Hippocampal formation (tissue), 2 donors: ENCODE measurements around the gene TTC23.

Experiments
- DNase-seq, 2 donors: peaks; one replicate each; lab custom pipeline; 2025; lab: John Stamatoyannopoulos, UW

Gene TTC23

GRCh38 chr15:99249270-99249841 lies at the start of gene TTC23:
TSS of gene TTC23 (minus strand) at chr15:99249581. CDS start at chr15:99228712, 20,869 bp downstream.
- peak in 1 of 2 donors; percentile 66 for DNase-seq

GRCh38 chr15:99296386-99296785 lies 47.0 kb upstream of the TTC23 start:
- no peak for DNase-seq

- DNase-seq, result no peak
These were observed 46.5 kb upstream of the TTC23 start for GRCh38 chr15:99295840-99296239.

- no peak for DNase-seq
These were observed 42.3 kb upstream of the TTC23 start for GRCh38 chr15:99291643-99292042.

- no peak for DNase-seq
These were observed 34.3 kb upstream of the TTC23 start for GRCh38 chr15:99283717-99284116.

- DNase-seq, result no peak
These were observed 33.2 kb upstream of the TTC23 start for GRCh38 chr15:99282586-99282985.

- no peak for DNase-seq
These were observed 32.7 kb upstream of the TTC23 start for GRCh38 chr15:99282121-99282520.

- no peak for DNase-seq
These were observed 30.4 kb upstream of the TTC23 start for GRCh38 chr15:99279827-99280226.

GRCh38 chr15:99279290-99279689 lies 29.9 kb upstream of the TTC23 start:
- no peak for DNase-seq

GRCh38 chr15:99275525-99276128 lies 26.2 kb upstream of the TTC23 start:
- no peak for DNase-seq

GRCh38 chr15:99275061-99275460 lies 25.7 kb upstream of the TTC23 start:
- DNase-seq, result no peak

- DNase-seq, result no peak
These were observed 24.4 kb upstream of the TTC23 start for GRCh38 chr15:99273801-99274200.

GRCh38 chr15:99268431-99268830 lies 19.1 kb upstream of the TTC23 start:
- DNase-seq, result no peak

GRCh38 chr15:99267957-99268356 lies 18.6 kb upstream of the TTC23 start:
- DNase-seq, result no peak

- no peak for DNase-seq
These were observed 16.2 kb upstream of the TTC23 start for GRCh38 chr15:99265541-99266070.

GRCh38 chr15:99264125-99264524 lies 14.7 kb upstream of the TTC23 start:
- no peak for DNase-seq

GRCh38 chr15:99257107-99257750 lies 7.8 kb upstream of the TTC23 start:
- DNase-seq, result no peak

GRCh38 chr15:99253381-99254090 lies 4.2 kb upstream of the TTC23 start:
- no peak for DNase-seq

- no peak for DNase-seq
These were observed 2.9 kb upstream of the TTC23 start for GRCh38 chr15:99252326-99252725.

- peak; percentile 98 to 99 for DNase-seq
These were observed 1.8 kb upstream of the TTC23 start, which contains the start of gene LRRC28 for GRCh38 chr15:99250857-99251841. TSS of gene LRRC28 (plus strand) at chr15:99251481. CDS start at chr15:99255958, 4,477 bp downstream.

GRCh38 chr15:99250494-99250856 lies 1.1 kb upstream of the TTC23 start:
- no peak for DNase-seq
